GM19193 (cell line): ENCODE results near the gene GOLGA8B.

Experiments
- POLR2A ChIP-seq: IDR thresholded peaks from 4 replicates; pipeline ENCODE4 v1.6.1; 2011; ENCODE audit not compliant: insufficient read depth, insufficient read length; ENCODE audit errors: extremely low read depth

The GOLGA8B gene, protein sequence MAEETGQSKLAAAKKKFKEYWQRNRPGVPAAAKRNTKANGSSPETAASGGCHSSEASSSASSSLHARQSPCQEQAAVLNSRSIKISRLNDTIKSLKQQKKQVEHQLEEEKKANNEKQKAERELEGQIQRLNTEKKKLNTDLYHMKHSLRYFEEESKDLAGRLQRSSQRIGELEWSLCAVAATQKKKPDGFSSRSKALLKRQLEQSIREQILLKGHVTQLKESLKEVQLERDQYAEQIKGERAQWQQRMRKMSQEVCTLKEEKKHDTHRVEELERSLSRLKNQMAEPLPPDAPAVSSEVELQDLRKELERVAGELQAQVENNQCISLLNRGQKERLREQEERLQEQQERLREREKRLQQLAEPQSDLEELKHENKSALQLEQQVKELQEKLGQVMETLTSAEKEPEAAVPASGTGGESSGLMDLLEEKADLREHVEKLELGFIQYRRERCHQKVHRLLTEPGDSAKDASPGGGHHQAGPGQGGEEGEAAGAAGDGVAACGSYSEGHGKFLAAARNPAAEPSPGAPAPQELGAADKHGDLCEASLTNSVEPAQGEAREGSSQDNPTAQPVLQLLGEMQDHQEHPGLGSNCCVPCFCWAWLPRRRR

DNA sequence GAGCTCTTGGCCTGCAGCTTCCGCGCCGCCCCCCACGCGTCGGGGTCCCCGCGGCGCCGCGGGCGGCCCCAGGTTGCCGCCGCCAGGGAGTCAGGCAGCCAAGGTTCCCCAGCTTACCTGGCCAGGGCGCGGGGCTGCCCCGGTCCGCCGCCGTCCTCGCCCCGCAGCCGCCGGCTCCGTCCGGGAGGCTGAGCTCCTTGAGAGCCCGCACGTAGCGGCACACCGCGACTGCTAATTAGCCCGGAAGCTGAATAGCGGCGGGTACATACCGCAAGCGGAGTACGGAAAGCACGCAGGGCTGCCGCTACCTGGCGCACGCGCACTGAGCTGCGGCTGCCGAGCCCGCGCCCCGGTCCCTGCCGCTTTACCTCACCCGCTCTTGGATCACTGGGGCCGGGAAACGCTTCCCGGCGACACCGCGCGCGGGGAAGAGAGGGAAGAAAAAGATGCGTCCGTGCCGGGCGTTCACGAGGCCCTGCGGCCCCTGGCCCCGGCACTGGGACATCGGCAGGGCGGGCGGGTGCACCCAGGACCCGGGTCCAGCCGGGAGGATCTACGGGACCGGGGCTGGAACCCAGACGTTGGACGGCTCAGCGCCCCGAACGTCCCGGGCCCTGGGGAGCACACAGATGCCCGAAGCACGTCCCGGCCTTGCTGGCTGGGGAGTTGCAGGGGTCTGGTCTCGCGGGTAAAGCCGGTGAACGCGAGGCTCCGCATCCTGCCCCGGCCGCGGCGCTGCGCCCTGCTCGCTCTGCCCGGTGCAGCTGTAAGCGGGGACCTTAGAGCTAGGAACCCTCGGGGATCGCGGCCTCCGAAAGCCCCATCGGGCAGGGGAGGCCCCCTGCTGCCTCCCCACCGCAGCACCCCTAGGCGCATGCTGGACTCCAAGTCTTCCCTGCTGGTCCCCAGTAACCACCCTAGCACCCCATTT lies at the start of gene GOLGA8B:
TSS of gene GOLGA8B (minus strand) at position 253 of the 931 bp plus-strand sequence. CDS start 47,739 bp downstream, outside the sequence.
- TF ChIP-seq POLR2A = peak; percentile 57

DNA sequence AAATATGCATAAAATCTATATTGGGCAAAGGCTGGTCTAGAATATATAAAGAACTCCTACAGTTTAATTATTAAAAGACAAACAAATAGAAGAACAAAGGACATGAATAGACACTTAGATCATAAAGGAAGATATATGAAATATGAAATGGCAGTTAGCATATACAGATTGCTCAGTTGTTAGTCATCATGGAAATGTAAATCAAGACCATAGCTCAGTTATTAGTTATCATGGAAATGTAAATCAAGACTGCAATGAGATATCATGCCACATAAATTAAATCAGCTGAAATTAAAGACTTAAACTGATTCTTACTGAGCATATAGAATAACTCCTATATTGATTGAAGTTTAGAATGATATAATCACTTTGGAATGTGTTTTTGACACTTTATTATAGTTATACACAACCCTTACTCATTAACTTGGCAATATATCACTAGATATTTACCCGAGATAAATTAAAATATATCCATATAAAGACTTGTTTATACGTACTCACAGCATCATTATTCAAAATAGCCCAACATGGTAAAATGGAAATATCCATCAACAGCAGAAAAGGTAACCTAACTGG lies 45.2 kb upstream of the GOLGA8B start:
- no peak for TF ChIP-seq POLR2A

DNA sequence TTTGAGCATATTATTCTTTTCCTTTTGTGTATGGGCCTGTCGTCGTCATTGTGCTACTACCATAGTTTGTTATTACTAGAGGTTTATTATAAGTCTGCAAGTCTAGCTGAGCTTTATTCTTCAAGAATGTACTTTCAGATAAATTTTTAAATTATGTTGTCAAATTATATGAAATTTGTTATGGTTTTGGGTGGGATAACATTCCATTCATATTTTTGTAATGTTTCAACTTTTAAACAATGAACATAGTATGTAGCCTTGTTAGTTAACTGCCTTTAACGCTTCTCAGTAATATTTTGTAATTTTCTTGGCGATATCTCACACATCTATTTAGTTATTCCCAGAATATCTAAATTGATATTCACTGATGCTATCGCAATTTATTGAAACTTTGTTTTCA lies 41.6 kb upstream of the GOLGA8B start:
- TF ChIP-seq POLR2A = no peak

GRCh38 chr15:34621675-34622074 lies 38.2 kb upstream of the GOLGA8B start:
- TF ChIP-seq POLR2A = no peak

DNA sequence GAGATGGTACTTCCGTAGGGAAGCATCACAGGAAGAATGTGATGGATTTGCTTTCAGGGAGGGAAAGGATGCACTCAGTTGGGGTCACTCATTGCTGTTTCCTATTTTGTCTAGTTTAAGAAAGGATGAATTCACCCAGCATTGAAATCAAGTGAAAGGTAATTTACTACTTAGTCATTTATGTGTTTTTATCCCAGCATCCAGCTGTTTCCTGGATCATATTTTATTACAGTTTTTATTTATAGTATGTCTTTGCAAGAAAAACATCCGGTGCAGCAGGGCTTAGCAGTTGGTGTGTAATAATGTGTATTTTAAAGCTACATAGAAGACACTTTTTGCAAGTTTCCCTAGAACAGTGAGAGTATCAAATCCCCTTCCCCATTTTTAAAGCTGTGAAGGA lies 37.4 kb upstream of the GOLGA8B start:
- TF ChIP-seq POLR2A = no peak

- no peak for TF ChIP-seq POLR2A
Observed at GRCh38 chr15:34620142-34620541, 36.7 kb upstream of the GOLGA8B start.

- TF ChIP-seq POLR2A = no peak
Observed at GRCh38 chr15:34619151-34619550, 35.7 kb upstream of the GOLGA8B start.

DNA sequence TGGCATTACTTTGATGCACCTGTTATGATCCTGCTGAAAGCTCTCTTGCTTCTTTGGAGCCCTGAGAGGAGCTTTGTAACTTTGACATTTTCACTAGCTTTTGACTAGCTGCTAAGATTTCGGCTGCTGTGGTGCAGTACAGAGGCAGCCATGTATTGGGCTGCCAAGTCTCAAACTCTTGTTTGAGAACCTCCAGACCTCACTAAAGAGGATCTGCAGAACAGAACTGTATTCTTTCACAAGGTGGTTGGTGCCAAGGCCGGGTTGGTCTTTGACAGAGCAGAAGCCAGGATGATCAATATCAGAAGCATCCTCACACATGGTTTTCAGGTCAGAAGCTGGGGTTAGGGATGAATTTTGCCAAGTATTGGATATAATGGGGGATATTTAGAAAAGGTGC lies 34.6 kb upstream of the GOLGA8B start:
- TF ChIP-seq POLR2A = no peak

- no peak for TF ChIP-seq POLR2A
Observed at GRCh38 chr15:34616613-34617012, 33.2 kb upstream of the GOLGA8B start.

- TF ChIP-seq POLR2A = no peak
Observed at GRCh38 chr15:34613997-34614396, 30.5 kb upstream of the GOLGA8B start.

DNA sequence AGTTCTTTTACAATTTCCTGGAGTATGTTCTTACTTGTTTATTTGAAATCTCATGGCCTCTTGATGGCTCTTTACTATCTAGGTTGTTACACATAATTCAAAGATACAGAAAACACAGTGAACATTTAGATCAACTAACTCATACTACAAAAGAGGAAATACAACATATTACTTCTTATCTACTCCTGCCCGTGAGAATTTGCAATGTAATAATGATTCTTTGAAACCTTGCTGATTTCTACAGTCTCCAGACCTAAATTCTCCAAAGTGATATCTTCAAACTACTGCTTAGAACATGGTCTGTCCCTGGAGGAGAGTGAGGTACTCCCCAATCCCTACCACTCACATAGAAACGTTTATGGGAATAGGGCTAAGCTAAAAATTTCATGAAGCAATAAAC lies 29.9 kb upstream of the GOLGA8B start:
- no peak for TF ChIP-seq POLR2A

- no peak for TF ChIP-seq POLR2A
Observed at GRCh38 chr15:34610354-34610753, 26.9 kb upstream of the GOLGA8B start.

GRCh38 chr15:34609102-34610057 lies 25.9 kb upstream of the GOLGA8B start:
- no peak for TF ChIP-seq POLR2A

DNA sequence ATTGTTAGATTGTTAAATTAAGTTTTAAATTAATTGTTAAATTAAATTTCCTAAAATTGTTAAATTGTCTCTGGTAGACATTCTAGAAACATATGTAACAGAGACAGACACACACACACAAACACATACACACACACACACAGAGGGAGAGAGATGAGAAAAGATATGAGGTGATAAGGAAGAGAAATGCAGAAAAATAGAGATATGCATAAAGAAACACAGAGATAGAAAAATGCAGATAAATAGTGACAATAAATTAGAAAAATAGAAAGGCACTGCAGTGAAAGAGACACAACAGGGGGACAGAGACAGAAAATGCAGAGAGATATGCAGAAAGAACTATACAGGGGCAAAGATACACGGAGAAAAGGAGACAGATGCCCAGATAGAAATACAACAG lies 25.1 kb upstream of the GOLGA8B start:
- TF ChIP-seq POLR2A = no peak

DNA sequence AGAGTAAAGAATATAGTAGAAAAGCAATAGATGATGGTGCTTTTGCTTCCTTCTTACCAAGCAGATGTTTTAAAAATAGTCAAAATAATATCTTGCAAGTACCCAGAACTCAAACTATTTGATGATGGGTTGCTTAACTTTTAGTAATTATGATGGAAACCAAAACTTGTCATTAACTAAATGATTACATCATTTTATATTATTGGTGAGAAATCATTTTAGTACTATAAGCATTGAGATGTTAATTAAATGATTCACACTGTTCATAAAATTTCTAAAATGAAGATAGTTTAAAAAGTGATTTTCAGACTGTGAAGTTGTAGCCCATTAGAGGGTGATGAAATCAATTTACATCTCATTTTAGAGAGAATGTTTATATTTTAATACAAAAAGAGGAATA lies 24.4 kb upstream of the GOLGA8B start:
- no peak for TF ChIP-seq POLR2A

DNA sequence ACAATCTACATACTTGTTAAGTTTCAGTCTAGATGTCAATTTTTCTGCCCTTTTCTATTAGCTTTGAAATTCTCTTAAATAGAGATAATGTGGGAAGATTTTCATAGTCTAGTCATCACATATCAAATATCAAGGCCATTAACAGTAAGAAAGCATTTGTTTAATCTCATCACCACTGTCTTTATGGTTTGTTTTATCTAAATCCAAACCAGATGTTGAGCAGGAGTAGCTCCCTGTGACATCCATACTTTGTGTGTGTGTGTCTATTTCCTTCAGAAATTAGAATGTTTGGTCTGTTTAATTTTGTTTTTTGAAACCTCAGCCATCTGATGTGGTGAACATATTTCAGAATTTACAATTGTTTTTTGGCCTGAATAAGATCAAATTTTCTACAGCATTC lies 23.1 kb upstream of the GOLGA8B start:
- no peak for TF ChIP-seq POLR2A
